Caco-2 (cell line): ENCODE data around the gene CTNNA2. TPM values are rescaled to one million over a fixed set of nuclear protein-coding genes. Genes with fewer than 3 reads are reported as not detected.

Source experiments
- BruUV-seq: library from RNA; stranded (reverse); fragments of 400-500 nt; replicated peaks from 2 replicates; lab custom pipeline; 2021; lab: Mats Ljungman, UMichigan
- CTCF ChIA-PET: fragments of 300-600 bp; sonication (Branson Sonifier 250); formaldehyde crosslinking; loops from one replicate; lab custom pipeline; 2022; ENCODE audit warnings: antibody characterized with exemption; lab: Charles Lee
- POLR2A ChIA-PET: fragments of 300-600 bp; sonication (Branson Sonifier 250); formaldehyde crosslinking; loops from one replicate; lab custom pipeline; 2022; ENCODE audit warnings: antibody characterized with exemption; lab: Charles Lee
- DNase-seq, 2 experiments: peaks; one replicate each; pipeline versions ENCODE4 v3.0.0 to v3.0.0-alpha.2; 2020 to 2022
- H3K27me3 ChIP-seq: replicated peaks from 2 replicates; pipeline ENCODE4 v1.6.0; 2011; ENCODE audit warnings: low read length; ENCODE audit not compliant: control insufficient read depth, insufficient read depth
- H3K36me3 ChIP-seq: 2 replicates; pipeline ENCODE4 v1.5.1; 2011; ENCODE audit warnings: low read length; ENCODE audit not compliant: control insufficient read depth, insufficient read depth
- H3K4me1 ChIP-seq: fragments of 250-450 bp; sonication (Bioruptor Pico); 2 replicates; pipeline ENCODE4 v1.5.1; 2020; ENCODE audit warnings: mild to moderate bottlenecking
- H3K4me3 ChIP-seq: 2 replicates; pipeline ENCODE4 v1.5.1; 2011; ENCODE audit warnings: low read depth, mild to moderate bottlenecking, control low read depth, low read length
- H3K9me3 ChIP-seq: fragments of 250-450 bp; sonication (Bioruptor Pico); 2 replicates; pipeline ENCODE4 v1.5.1; 2020; ENCODE audit warnings: mild to moderate bottlenecking, moderate library complexity
- H3K27ac Mint-ChIP-seq: one replicate; pipeline ENCODE4 v1.8.0; 2022; ENCODE audit warnings: mixed read lengths; ENCODE audit not compliant: unreplicated experiment
- H3K27me3 Mint-ChIP-seq: one replicate; pipeline ENCODE4 v1.8.0; 2022; ENCODE audit warnings: mixed read lengths; ENCODE audit not compliant: insufficient read depth, unreplicated experiment
- H3K36me3 Mint-ChIP-seq: one replicate; pipeline ENCODE4 v1.8.0; 2022; ENCODE audit warnings: mild to moderate bottlenecking, mixed read lengths; ENCODE audit not compliant: insufficient read depth, unreplicated experiment
- H3K4me1 Mint-ChIP-seq: one replicate; pipeline ENCODE4 v1.8.0; 2022; ENCODE audit warnings: low read depth, mixed read lengths; ENCODE audit not compliant: unreplicated experiment
- H3K4me3 Mint-ChIP-seq: one replicate; pipeline ENCODE4 v1.8.0; 2022; ENCODE audit warnings: mild to moderate bottlenecking, moderate library complexity, mixed read lengths; ENCODE audit not compliant: unreplicated experiment
- H3K9me3 Mint-ChIP-seq: one replicate; pipeline ENCODE4 v1.8.0; 2022; ENCODE audit warnings: mixed read lengths; ENCODE audit not compliant: unreplicated experiment
- CTCF ChIP-seq, 2 experiments: fragments of 200-600 bp in 1 of 2; IDR thresholded peaks; 1 replicate in 1 of 2; 2 replicates in 1 of 2; pipeline versions ENCODE4 v1.5.1 to v1.8.0; 2011 to 2022; ENCODE audit warnings: antibody characterized with exemption in 1 of 2, control low read depth in 1 of 2, inconsistent platforms in 1 of 2, low read depth in 1 of 2, low read length in 1 of 2, mild to moderate bottlenecking in 1 of 2, moderate library complexity in 1 of 2; ENCODE audit not compliant: insufficient read depth in 1 of 2, severe bottlenecking in 1 of 2, unreplicated experiment in 1 of 2
- intact Hi-C: fragments of 100-400 bp; cut with micrococcal nuclease; formaldehyde crosslinking; loops from one replicate; pipeline ENCODE4 v1.10.0; 2022; ENCODE audit not compliant: unreplicated experiment
- total RNA-seq: library from RNA; stranded (reverse); gene quantifications from 2 replicates; pipeline ENCODE4 v1.2.3, GENCODE V29; 2022

The CTNNA2 gene
- total RNA-seq, 1 experiment from 2014 or later, result not detected

DNA sequence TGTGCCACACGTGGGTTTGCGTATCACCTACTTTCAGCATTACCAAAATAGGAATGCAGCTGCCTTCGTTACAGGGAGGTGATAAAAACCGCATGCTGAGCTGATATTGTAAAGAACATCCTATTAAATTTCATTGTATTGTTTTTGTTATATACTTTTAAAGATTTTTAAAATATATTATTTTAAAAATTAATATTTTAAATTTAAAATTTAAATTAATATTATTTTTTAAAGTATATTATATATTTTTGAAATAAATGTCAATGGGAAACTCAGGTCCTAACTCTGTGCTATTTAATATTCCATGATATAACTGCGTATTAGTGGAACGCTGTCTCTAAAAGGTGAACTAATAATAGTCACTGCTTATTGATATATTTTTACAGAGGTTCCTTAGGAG lies 51.2 kb downstream of the CTNNA2 start:
- intact Hi-C loops, result no loop called here
- Mint-ChIP-seq H3K36me3 (no peaks in the 10 kb centered on the region), H3K4me3 (no peak overlapping the region), H3K27ac (no peak overlapping the region), H3K4me1 (no peaks in the 10 kb centered on the region), H3K27me3 (peaks cover 9% of the 10 kb centered on the region), H3K9me3 (no peaks in the 10 kb centered on the region)
- TF ChIP-seq CTCF (IDR thresholded peaks at IDR 0.05; ENCODE audit: insufficient read depth in 1 of 2, low read depth in 1 of 2, low read length in 1 of 2, severe bottlenecking in 1 of 2, unreplicated experiment in 1 of 2), result no peak
- Histone ChIP-seq H3K27me3 (no peaks in the 10 kb centered on the region), H3K4me3 (no peak overlapping the region), H3K9me3 (no peaks in the 10 kb centered on the region), H3K4me1 (no peaks in the 10 kb centered on the region), H3K36me3 (no peaks in the 10 kb centered on the region)
- DNase-seq, result no peak
- POLR2A ChIA-PET, result no interaction called here
- CTCF ChIA-PET, result no interaction called here
- no TSS peak for BruUV-seq

DNA sequence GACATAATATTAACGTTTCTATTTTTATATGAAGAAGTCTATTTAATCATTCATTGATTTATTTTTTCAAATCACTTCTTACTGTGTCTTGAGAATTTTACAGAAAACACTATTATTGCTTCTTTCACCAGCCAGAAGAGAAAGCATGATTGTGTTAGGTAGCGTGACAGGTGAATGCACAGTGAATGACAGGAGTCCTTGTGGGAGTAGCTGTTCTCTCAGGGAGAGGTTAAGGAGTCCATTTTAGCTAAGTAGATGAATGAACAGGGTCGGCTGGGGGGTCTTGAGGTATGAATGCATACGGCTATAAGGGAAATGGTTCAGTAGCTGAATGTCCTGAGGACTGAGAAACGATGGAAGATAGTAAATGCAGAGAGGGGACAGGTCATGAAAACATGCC lies 56.2 kb downstream of the CTNNA2 start:
- Mint-ChIP-seq H3K27ac (no peak overlapping the region), H3K36me3 (no peaks in the 10 kb centered on the region), H3K27me3 (peaks cover 9% of the 10 kb centered on the region), H3K9me3 (no peaks in the 10 kb centered on the region), H3K4me1 (no peaks in the 10 kb centered on the region), H3K4me3 (no peak overlapping the region)
- H3K4me3 ChIP-seq, result no peak overlapping the region
- CTCF ChIA-PET, result no interaction called here
- H3K27me3 ChIP-seq, result no peaks in the 10 kb centered on the region
- intact Hi-C loops, result no loop called here
- no peak for DNase-seq
- no peaks in the 10 kb centered on the region for H3K36me3 ChIP-seq
- H3K9me3 ChIP-seq, result no peaks in the 10 kb centered on the region
- POLR2A ChIA-PET, result no interaction called here
- H3K4me1 ChIP-seq, result no peaks in the 10 kb centered on the region
- TF ChIP-seq CTCF (IDR thresholded peaks at IDR 0.05; ENCODE audit: insufficient read depth in 1 of 2, low read depth in 1 of 2, low read length in 1 of 2, severe bottlenecking in 1 of 2, unreplicated experiment in 1 of 2), result no peak
- BruUV-seq, result no TSS peak

GRCh38 chr2:79573895-79574674 lies 61.2 kb downstream of the CTNNA2 start:
- BruUV-seq, result no TSS peak
- DNase-seq, result no peak
- intact Hi-C loops, result no loop called here

More at GRCh38 chr2:79573895-79574674, 61.2 kb downstream of the CTNNA2 start:
- Histone ChIP-seq H3K4me1 (no peaks in the 10 kb centered on the region), H3K27me3 (no peaks in the 10 kb centered on the region; the same call in 1 of the 2 replicates), H3K4me3 (no peak overlapping the region), H3K9me3 (no peaks in the 10 kb centered on the region), H3K36me3 (no peaks in the 10 kb centered on the region)
- ChIA-PET POLR2A (no interaction called here), CTCF (no interaction called here)
- H3K27me3 Mint-ChIP-seq, result peaks cover 3% of the 10 kb centered on the region
- no peaks in the 10 kb centered on the region for H3K4me1 Mint-ChIP-seq
- H3K9me3 Mint-ChIP-seq, result no peaks in the 10 kb centered on the region
- H3K4me3 Mint-ChIP-seq, result no peak overlapping the region
- H3K36me3 Mint-ChIP-seq, result no peaks in the 10 kb centered on the region
- TF ChIP-seq CTCF (IDR thresholded peaks at IDR 0.05; ENCODE audit: insufficient read depth in 1 of 2, low read depth in 1 of 2, low read length in 1 of 2, severe bottlenecking in 1 of 2, unreplicated experiment in 1 of 2), result no peak
- H3K27ac Mint-ChIP-seq, result no peak overlapping the region
